HG03457 (cell line): ENCODE results near the gene TNFRSF17.
"Not testable (repeated sequence)": the region's sequence is repeated elsewhere in the genome, so short reads cannot be mapped to it uniquely, and the experiment has no call there.

ENCODE experiments used
- ATAC-seq: cut with Tn5 transposase; IDR thresholded peaks from one replicate; pipeline ENCODE4 v1.9.1; 2021; ENCODE audit warnings: moderate number of reproducible peaks; ENCODE audit not compliant: unreplicated experiment

The TNFRSF17 gene

GRCh38 chr16:11968577-11968976 lies 3.6 kb downstream of the TNFRSF17 start:
- no peak for ATAC-seq

DNA sequence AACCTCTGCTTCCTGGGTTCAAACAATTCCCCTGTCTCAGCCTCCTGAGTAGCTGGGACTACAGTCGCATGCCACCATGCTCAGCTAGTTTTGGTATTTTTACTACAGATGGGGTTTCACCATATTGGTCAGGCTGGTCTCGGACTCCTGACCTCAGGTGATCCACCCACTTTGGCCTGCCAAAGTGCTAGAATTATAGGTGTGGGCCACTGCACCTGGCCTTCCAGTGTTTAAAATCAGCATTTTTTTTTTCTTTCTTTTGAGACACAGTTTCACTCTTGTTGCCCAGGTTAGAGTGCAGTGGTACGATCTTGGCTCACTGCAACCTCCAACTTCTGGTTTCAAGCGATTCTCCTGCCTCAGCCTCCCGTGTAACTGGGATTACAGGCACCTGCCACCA lies 5.3 kb downstream of the TNFRSF17 start:
- ATAC-seq = not testable (repeated sequence)

GRCh38 chr16:11972128-11972527 lies 7.1 kb downstream of the TNFRSF17 start:
- no peak for ATAC-seq

- ATAC-seq = no peak
Measured at GRCh38 chr16:11973070-11973469, 8.1 kb downstream of the TNFRSF17 start.

DNA sequence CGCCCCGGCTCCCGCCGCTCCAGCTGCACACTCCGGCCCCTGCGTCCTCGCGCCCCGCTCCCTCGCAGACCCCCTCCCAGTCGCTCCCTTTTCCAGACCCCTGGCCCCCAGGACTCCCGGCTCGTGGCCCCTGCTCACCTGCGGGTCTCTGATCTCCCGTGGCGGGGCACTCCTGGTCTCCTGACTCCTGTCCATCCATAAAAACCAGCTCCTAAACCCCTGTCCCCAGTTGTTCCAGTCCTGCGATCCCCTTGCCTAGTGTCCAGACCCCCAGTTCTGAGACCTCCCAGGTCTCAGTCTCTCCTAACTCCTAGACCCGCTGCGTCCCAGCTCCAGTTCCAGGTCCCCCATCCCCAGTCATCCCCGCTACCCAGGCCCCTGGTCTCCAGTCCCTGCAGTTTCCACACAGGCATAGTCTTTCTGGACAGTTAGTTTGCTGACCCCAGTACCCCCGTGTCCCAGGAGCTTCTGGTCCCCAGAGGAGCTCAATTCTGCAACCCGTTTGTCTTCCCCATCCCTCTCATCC lies 11.9 kb downstream of the TNFRSF17 start:
- ATAC-seq = no peak

DNA sequence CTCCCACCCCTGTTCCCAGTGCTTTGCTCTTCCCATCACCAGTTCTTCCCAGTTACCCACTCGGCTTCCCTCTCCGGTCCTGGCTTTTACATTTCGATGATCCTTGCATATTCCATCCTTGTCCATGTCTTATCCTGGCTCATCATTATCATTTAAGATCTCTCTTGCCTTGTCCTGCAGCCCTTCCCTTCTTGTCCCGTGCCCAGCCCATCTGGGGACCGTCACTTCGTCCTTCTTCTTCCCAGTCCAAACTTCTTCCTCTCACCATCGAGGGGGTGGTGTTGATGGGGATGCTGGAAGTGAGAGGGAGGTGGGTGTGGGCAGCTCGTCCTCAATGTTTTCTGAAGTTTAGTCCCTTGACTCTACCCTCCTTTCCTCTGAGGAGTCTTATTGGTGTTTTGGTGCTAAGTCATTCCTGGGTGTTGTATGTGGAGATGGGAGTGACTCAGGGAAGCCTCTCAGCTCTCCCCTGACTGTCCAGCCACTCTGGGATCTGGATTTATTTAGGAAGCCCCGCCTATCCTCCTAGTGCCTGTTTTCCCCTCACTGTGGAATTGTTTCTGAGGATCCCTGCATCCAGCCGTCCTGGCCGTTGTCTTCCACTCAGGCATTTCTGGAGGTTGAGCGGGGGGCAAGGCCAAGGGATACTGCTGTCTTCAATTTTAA lies 12.5 kb downstream of the TNFRSF17 start:
- no peak for ATAC-seq

- no peak for ATAC-seq
Measured at GRCh38 chr16:11978080-11978479, 13.1 kb downstream of the TNFRSF17 start.

DNA sequence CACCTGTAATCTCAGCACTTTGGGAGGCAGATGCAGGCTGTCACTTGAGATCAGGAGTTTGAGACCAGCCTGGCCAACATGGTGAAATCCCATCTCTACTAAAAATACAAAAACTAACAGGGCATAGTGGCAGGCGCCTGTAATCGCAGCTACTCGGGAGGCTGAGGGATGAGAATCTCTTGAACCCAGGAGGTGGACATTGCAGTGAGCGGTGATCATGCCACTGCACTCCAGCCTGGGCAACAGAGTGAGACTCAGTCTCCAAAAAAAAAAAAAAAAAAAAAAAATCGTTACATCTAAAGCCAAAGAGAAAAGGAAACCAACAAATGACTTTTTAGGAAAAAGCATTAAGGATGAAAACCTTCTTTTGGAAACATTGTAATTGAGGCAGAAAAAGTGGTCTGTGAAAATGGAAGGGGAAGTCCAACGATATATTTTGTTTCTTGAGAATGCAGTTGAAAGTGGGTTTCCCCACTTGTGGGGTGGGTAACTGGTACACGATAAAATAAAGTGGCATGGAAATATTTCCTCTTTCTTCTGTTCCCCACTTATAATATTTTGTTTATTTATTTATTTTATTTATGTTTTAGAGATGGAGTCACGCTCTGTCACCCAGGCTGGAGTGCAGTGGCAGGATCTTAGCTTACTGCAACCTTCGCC lies 14.1 kb downstream of the TNFRSF17 start:
- no peak for ATAC-seq

GRCh38 chr16:11980136-11980844 lies 15.3 kb downstream of the TNFRSF17 start:
- no peak for ATAC-seq

DNA sequence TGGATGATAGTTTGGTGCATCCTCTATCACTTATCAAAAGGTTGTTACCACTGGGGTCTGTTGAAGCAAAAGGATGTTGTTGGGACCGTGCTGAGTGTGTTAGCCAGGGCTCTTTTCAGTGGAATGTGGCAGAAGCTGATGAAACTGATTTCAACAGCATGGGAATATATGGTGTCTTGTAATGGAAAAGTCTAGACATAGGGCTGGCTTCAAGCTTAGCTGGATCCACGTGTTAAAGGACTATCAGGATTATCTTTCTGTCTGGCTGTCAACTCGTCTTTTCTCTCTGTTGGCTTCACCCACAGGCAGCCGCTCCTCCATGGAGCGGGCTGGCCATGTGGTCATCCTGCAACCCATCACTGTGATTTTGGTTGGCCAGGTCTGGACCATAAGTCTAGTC lies 20.2 kb downstream of the TNFRSF17 start:
- no peak for ATAC-seq

- no peak for ATAC-seq
Measured at GRCh38 chr16:11986521-11987057, 21.6 kb downstream of the TNFRSF17 start.

- ATAC-seq = no peak
Measured at GRCh38 chr16:11988258-11988978, 23.4 kb downstream of the TNFRSF17 start.

GRCh38 chr16:11990702-11991390 lies 25.8 kb downstream of the TNFRSF17 start:
- peak; percentile 44 for ATAC-seq

DNA sequence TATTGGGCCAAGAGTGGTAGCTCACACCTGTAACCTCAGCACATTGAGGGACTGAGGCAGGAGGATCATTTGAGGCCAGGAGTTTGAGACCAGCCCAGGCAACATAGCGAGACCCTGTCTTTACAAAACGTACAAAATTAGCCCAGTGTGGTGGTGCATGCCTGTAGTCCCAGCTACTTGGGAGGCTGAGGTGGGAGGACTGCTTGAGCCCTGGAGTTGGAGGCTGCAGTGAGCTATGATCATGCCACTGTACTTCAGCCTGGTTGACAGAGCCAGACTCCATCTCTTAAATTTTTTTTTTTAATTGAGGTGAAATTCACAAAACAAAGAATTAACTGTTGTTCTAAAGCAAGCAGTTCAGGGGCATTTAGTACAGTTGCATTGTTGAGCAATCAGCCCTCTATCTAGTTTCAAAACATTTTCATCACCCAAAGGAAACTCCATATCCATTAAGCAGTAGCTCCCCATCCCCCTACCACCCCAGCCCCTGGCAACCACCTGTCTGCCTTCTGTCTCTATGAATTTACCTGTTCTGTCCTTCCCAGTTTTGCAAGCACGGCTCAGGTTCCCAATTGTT lies 27.1 kb downstream of the TNFRSF17 start:
- no peak for ATAC-seq

GRCh38 chr16:11992586-11993524 lies 27.8 kb downstream of the TNFRSF17 start:
- no peak for ATAC-seq

- ATAC-seq = no peak
Measured at GRCh38 chr16:11994143-11995119, 29.4 kb downstream of the TNFRSF17 start.

GRCh38 chr16:11996433-11997330 lies 31.7 kb downstream of the TNFRSF17 start:
- no peak for ATAC-seq
